ENCODE measurements around the gene RHBDD1. TPM values are rescaled to one million over a fixed set of nuclear protein-coding genes. Genes with fewer than 3 reads are reported as not detected.

The RHBDD1 gene
- total RNA-seq, 2 donors from 2014 or later, result 35.2 to 46.2 TPM

GRCh38 chr2:226977775-226978190, 141.9 kb downstream of the RHBDD1 start:
- TF ChIP-seq CTCF (conservative IDR thresholded peaks at IDR 0.05), result no peak
- H3K9ac ChIP-seq (ENCODE audit: extremely low read depth, low read length, poor library complexity, severe bottlenecking), result no peak overlapping the region
- no peaks in the 10 kb centered on the region for H3K36me3 ChIP-seq (ENCODE audit: control insufficient read depth, insufficient read depth, low read length)
- DNase-seq, result no peak
- Mint-ChIP-seq H3K4me3 (no peak overlapping the region), H3K9me3 (no peaks in the 10 kb centered on the region), H3K27ac (no peak overlapping the region), H3K27me3 (ENCODE audit: insufficient read depth) (no peaks in the 10 kb centered on the region), H3K36me3 (ENCODE audit: low read depth) (peaks cover 2% of the 10 kb centered on the region), H3K4me1 (peaks cover 20% of the 10 kb centered on the region)
- no peaks in the 10 kb centered on the region for H3K9me3 ChIP-seq (ENCODE audit: control insufficient read depth, low read length)
- H3K4me3 ChIP-seq (ENCODE audit: low read length), result no peak overlapping the region
- 81 to 92% methylated on average over 1 to 2 of the region's 2 CpGs for WGBS, 2 experiments (ENCODE audit: insufficient coverage in 1 of 2, insufficient read length in 1 of 2)
- H3K4me1 ChIP-seq (ENCODE audit: control insufficient read depth, insufficient read depth, low read length), result no peaks in the 10 kb centered on the region
- no peak overlapping the region for H3K27ac ChIP-seq (ENCODE audit: low read depth, low read length)
- no peaks in the 10 kb centered on the region for H3K27me3 ChIP-seq (ENCODE audit: control insufficient read depth, insufficient read depth, low read length, poor library complexity, severe bottlenecking)

- Histone ChIP-seq H3K9ac (ENCODE audit: extremely low read depth, low read length, poor library complexity, severe bottlenecking) (no peak overlapping the region), H3K9me3 (ENCODE audit: control insufficient read depth, low read length) (no peaks in the 10 kb centered on the region), H3K27me3 (ENCODE audit: control insufficient read depth, insufficient read depth, low read length, poor library complexity, severe bottlenecking) (no peaks in the 10 kb centered on the region), H3K4me3 (ENCODE audit: low read length) (no peak overlapping the region), H3K36me3 (ENCODE audit: control insufficient read depth, insufficient read depth, low read length) (no peaks in the 10 kb centered on the region), H3K27ac (ENCODE audit: low read depth, low read length) (no peak overlapping the region), H3K4me1 (ENCODE audit: control insufficient read depth, insufficient read depth, low read length) (no peaks in the 10 kb centered on the region)
- H3K27ac Mint-ChIP-seq, result no peak overlapping the region
- peaks cover 2% of the 10 kb centered on the region for H3K36me3 Mint-ChIP-seq (ENCODE audit: low read depth)
- H3K9me3 Mint-ChIP-seq, result no peaks in the 10 kb centered on the region
- no peak for DNase-seq
- TF ChIP-seq CTCF (conservative IDR thresholded peaks at IDR 0.05), result no peak
- no peaks in the 10 kb centered on the region for H3K27me3 Mint-ChIP-seq (ENCODE audit: insufficient read depth)
- H3K4me1 Mint-ChIP-seq, result peaks cover 20% of the 10 kb centered on the region
- WGBS, 2 experiments (ENCODE audit: insufficient coverage in 1 of 2, insufficient read length in 1 of 2), result 87 to 97% methylated on average over 5 to 7 of the region's 7 CpGs
- no peak overlapping the region for H3K4me3 Mint-ChIP-seq
Observed at GRCh38 chr2:226978300-226978699, 142.4 kb downstream of the RHBDD1 start.

GRCh38 chr2:226979004-226979403, 143.2 kb downstream of the RHBDD1 start:
- WGBS, 2 experiments (ENCODE audit: insufficient coverage in 1 of 2, insufficient read length in 1 of 2), result 73 to 90% methylated on average over 4 of the region's 4 CpGs
- Histone ChIP-seq H3K27ac (ENCODE audit: low read depth, low read length) (no peak overlapping the region), H3K4me1 (ENCODE audit: control insufficient read depth, insufficient read depth, low read length) (no peaks in the 10 kb centered on the region), H3K27me3 (ENCODE audit: control insufficient read depth, insufficient read depth, low read length, poor library complexity, severe bottlenecking) (no peaks in the 10 kb centered on the region), H3K4me3 (ENCODE audit: low read length) (no peak overlapping the region), H3K9ac (ENCODE audit: extremely low read depth, low read length, poor library complexity, severe bottlenecking) (no peak overlapping the region), H3K36me3 (ENCODE audit: control insufficient read depth, insufficient read depth, low read length) (no peaks in the 10 kb centered on the region), H3K9me3 (ENCODE audit: control insufficient read depth, low read length) (no peaks in the 10 kb centered on the region)
- Mint-ChIP-seq H3K27ac (no peak overlapping the region), H3K4me1 (peaks cover 16% of the 10 kb centered on the region), H3K9me3 (no peaks in the 10 kb centered on the region), H3K36me3 (ENCODE audit: low read depth) (peaks cover 2% of the 10 kb centered on the region), H3K4me3 (no peak overlapping the region), H3K27me3 (ENCODE audit: insufficient read depth) (no peaks in the 10 kb centered on the region)
- peak; percentile 60 for TF ChIP-seq CTCF (conservative IDR thresholded peaks at IDR 0.05)
- DNase-seq, result no peak

All from endodermal cell (in vitro differentiated cells).